HG03095 (cell line): Measurements from ENCODE around the gene ROCK2.

ENCODE experiments used
- ATAC-seq: cut with Tn5 transposase; IDR thresholded peaks from one replicate; pipeline ENCODE4 v1.9.1; 2021; ENCODE audit warnings: moderate library complexity; ENCODE audit not compliant: unreplicated experiment

ROCK2 gene

GRCh38 chr2:11131166-11131920 is 213.1 kb downstream of the ROCK2 start:
- no peak for ATAC-seq
